ENCODE data around the gene MBOAT2.

DNA sequence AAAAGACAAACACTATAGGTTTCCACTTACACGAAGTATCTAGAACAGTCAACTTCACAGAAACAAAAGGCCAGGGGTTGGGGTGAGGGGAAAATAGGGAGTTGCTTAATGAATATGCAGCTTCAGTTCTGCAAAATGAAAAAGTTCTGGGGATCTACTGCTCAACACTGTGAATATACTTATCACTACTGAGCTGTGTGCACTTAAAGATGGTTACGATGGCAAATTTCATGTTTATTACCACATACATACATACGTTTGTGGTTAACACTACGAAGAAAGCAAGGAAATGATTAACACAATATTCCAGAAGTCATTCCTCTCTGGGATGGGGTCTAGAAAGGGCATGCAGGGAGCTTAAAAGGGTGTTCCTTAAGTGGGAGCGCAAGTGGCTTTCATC, 19.3 kb downstream of the MBOAT2 start:
- TF ChIP-seq, protein P1, sequence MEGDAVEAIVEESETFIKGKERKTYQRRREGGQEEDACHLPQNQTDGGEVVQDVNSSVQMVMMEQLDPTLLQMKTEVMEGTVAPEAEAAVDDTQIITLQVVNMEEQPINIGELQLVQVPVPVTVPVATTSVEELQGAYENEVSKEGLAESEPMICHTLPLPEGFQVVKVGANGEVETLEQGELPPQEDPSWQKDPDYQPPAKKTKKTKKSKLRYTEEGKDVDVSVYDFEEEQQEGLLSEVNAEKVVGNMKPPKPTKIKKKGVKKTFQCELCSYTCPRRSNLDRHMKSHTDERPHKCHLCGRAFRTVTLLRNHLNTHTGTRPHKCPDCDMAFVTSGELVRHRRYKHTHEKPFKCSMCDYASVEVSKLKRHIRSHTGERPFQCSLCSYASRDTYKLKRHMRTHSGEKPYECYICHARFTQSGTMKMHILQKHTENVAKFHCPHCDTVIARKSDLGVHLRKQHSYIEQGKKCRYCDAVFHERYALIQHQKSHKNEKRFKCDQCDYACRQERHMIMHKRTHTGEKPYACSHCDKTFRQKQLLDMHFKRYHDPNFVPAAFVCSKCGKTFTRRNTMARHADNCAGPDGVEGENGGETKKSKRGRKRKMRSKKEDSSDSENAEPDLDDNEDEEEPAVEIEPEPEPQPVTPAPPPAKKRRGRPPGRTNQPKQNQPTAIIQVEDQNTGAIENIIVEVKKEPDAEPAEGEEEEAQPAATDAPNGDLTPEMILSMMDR (IDR thresholded peaks at IDR 0.05) = no peak
- no peak for TF ChIP-seq POLR2A (IDR thresholded peaks at IDR 0.05)

All from adrenal gland (tissue), 5 donors.